GM19239 (cell line): ENCODE data around the gene SF3B2.

Experiments used
- DNase-seq: peaks from one replicate; pipeline ENCODE4 v3.0.0; 2011; ENCODE audit warnings: low spot score; ENCODE audit not compliant: insufficient read length
- FAIRE-seq: peaks from 2 replicates; lab custom pipeline; 2011; peaks lifted over from hg19 to GRCh38; lab: Jason Lieb, UNC

The SF3B2 gene

GRCh38 chr11:66047541-66048365, 4.4 kb upstream of the SF3B2 start:
- FAIRE-seq (no peak), DNase-seq (no peak)

- DNase-seq (no peak), FAIRE-seq (no peak)
These were observed 3.4 kb upstream of the SF3B2 start, which contains the start of gene GAL3ST3 for GRCh38 chr11:66048547-66049323. TSS of gene GAL3ST3 (minus strand) at chr11:66049161. CDS start at chr11:66045415, 3,746 bp downstream.

- no peak for DNase-seq
- no peak for FAIRE-seq
These were observed 1.5 kb upstream of the SF3B2 start for GRCh38 chr11:66050581-66051231.

GRCh38 chr11:66051371-66051765, 796 bp upstream of the SF3B2 start:
- FAIRE-seq (peak; percentile 11), DNase-seq (no peak)

GRCh38 chr11:66052664-66052982, 459 bp downstream of the SF3B2 start:
- DNase-seq (no peak), FAIRE-seq (no peak)

GRCh38 chr11:66055021-66055420, 2.9 kb downstream of the SF3B2 start:
- no peak for FAIRE-seq
- no peak for DNase-seq

GRCh38 chr11:66056501-66056900, 4.3 kb downstream of the SF3B2 start:
- FAIRE-seq: no peak
- DNase-seq: no peak

GRCh38 chr11:66059966-66060680, 8.0 kb downstream of the SF3B2 start:
- no peak for DNase-seq
- no peak for FAIRE-seq

- DNase-seq (no peak), FAIRE-seq (no peak)
These were observed 9.1 kb downstream of the SF3B2 start for GRCh38 chr11:66061268-66061667.

- DNase-seq: no peak
- FAIRE-seq: no peak
These were observed 10.2 kb downstream of the SF3B2 start for GRCh38 chr11:66062408-66062807.

GRCh38 chr11:66063900-66064299, 11.7 kb downstream of the SF3B2 start:
- no peak for FAIRE-seq
- no peak for DNase-seq

GRCh38 chr11:66064571-66064970, 12.4 kb downstream of the SF3B2 start:
- DNase-seq: no peak
- no peak for FAIRE-seq

GRCh38 chr11:66066751-66067150, 14.6 kb downstream of the SF3B2 start:
- FAIRE-seq: no peak
- DNase-seq: no peak

- no peak for FAIRE-seq
These were observed 15.5 kb downstream of the SF3B2 start for GRCh38 chr11:66067640-66068039.

GRCh38 chr11:66068154-66068821, 16.1 kb downstream of the SF3B2 start:
- peak; percentile 26 for FAIRE-seq

More at GRCh38 chr11:66067640-66068039, 15.5 kb downstream of the SF3B2 start:
- no peak for DNase-seq

GRCh38 chr11:66068923-66069714, 17.0 kb downstream of the SF3B2 start:
- peak; percentile 83 for FAIRE-seq
- no peak for DNase-seq

More at GRCh38 chr11:66068154-66068821, 16.1 kb downstream of the SF3B2 start:
- DNase-seq: no peak

GRCh38 chr11:66069715-66070603, 17.8 kb downstream of the SF3B2 start, which contains the start of gene PACS1:
TSS of gene PACS1 (plus strand) at chr11:66070272. CDS start at chr11:66070487, 215 bp downstream.
- FAIRE-seq (peak; percentile 45), DNase-seq (peak; percentile 84)
